Measurements from ENCODE around the gene UBN2. TPM values are rescaled to one million over a fixed set of nuclear protein-coding genes. Genes with fewer than 3 reads are reported as not detected.
A peak's percentile ranks its signal among the peaks of the same experiment; 100 is the strongest.
"Not testable (repeated sequence)": the region's sequence is repeated elsewhere in the genome, so short reads cannot be mapped to it uniquely, and the experiment has no call there.

UBN2 gene
- polyA plus RNA-seq, 1 donor: 14.2 TPM

DNA sequence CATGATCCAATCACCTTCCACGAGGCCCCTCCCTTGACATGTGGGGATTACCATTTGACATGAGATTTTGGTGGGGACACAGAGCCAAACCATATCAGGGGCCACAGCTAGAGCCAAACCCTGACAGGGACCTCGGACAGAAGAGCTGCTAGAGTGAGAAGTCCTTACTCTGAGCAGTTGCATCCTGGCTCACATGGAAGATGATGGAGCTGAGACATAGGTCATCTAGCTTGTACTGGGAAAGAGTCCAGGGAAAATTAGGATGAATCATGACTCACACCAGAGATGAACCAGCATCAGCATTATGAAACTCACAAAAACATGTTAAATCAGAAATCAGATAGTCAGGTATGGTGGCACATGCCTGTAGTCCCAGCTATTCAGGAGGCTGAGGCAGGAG lies 97.3 kb downstream of the UBN2 start:
- no peak for DNase-seq
- peaks cover 5% of the 10 kb centered on the region for H3K4me1 ChIP-seq (ENCODE audit: control insufficient read depth, insufficient read depth, low read length)
- WGBS (ENCODE audit: insufficient coverage, low lambda C conversion rate): no CpG with 5 or more reads among the region's 2 CpGs
- H3K36me3 ChIP-seq (ENCODE audit: control insufficient read depth, insufficient read depth, low read length): no peaks in the 10 kb centered on the region
- no peak overlapping the region for H3K4me3 ChIP-seq (ENCODE audit: low read length)
- no peaks in the 10 kb centered on the region for H3K27me3 ChIP-seq (ENCODE audit: control insufficient read depth, insufficient read depth, low read length)
- no peaks in the 10 kb centered on the region for H3K9me3 ChIP-seq (ENCODE audit: control insufficient read depth, low read depth, low read length)
- no peak overlapping the region for H3K27ac ChIP-seq (ENCODE audit: low read length)

- Histone ChIP-seq H3K9me3 (ENCODE audit: control insufficient read depth, low read depth, low read length) (no peaks in the 10 kb centered on the region), H3K36me3 (ENCODE audit: control insufficient read depth, insufficient read depth, low read length) (no peaks in the 10 kb centered on the region), H3K27me3 (ENCODE audit: control insufficient read depth, insufficient read depth, low read length) (no peaks in the 10 kb centered on the region), H3K4me1 (ENCODE audit: control insufficient read depth, insufficient read depth, low read length) (peaks cover 5% of the 10 kb centered on the region), H3K27ac (ENCODE audit: low read length) (no peak overlapping the region), H3K4me3 (ENCODE audit: low read length) (no peak overlapping the region)
- 86% methylated on average over 1 of the region's 2 CpGs for WGBS (ENCODE audit: insufficient coverage, low lambda C conversion rate)
- DNase-seq: no peak
Observed at GRCh38 chr7:139329119-139329518, 98.1 kb downstream of the UBN2 start.

GRCh38 chr7:139330333-139331030 lies 99.4 kb downstream of the UBN2 start:
- no CpG with 5 or more reads among the region's 3 CpGs for WGBS (ENCODE audit: insufficient coverage, low lambda C conversion rate)
- Histone ChIP-seq H3K9me3 (ENCODE audit: control insufficient read depth, low read depth, low read length) (no peaks in the 10 kb centered on the region), H3K4me3 (ENCODE audit: low read length) (no peak overlapping the region), H3K27ac (ENCODE audit: low read length) (no peak overlapping the region), H3K27me3 (ENCODE audit: control insufficient read depth, insufficient read depth, low read length) (no peaks in the 10 kb centered on the region), H3K36me3 (ENCODE audit: control insufficient read depth, insufficient read depth, low read length) (no peaks in the 10 kb centered on the region), H3K4me1 (ENCODE audit: control insufficient read depth, insufficient read depth, low read length) (peaks cover 5% of the 10 kb centered on the region)
- DNase-seq: no peak

- Histone ChIP-seq H3K9me3 (ENCODE audit: control insufficient read depth, low read depth, low read length) (no peaks in the 10 kb centered on the region), H3K27ac (ENCODE audit: low read length) (no peak overlapping the region), H3K4me3 (ENCODE audit: low read length) (no peak overlapping the region), H3K4me1 (ENCODE audit: control insufficient read depth, insufficient read depth, low read length) (peaks cover 5% of the 10 kb centered on the region), H3K27me3 (ENCODE audit: control insufficient read depth, insufficient read depth, low read length) (no peaks in the 10 kb centered on the region), H3K36me3 (ENCODE audit: control insufficient read depth, insufficient read depth, low read length) (no peaks in the 10 kb centered on the region)
- WGBS (ENCODE audit: insufficient coverage, low lambda C conversion rate): no CpG with 5 or more reads among the region's 5 CpGs
- peak in 1 of 2 donors; percentile 32 for DNase-seq
Observed at GRCh38 chr7:139332697-139333359, 101.8 kb downstream of the UBN2 start.

DNA sequence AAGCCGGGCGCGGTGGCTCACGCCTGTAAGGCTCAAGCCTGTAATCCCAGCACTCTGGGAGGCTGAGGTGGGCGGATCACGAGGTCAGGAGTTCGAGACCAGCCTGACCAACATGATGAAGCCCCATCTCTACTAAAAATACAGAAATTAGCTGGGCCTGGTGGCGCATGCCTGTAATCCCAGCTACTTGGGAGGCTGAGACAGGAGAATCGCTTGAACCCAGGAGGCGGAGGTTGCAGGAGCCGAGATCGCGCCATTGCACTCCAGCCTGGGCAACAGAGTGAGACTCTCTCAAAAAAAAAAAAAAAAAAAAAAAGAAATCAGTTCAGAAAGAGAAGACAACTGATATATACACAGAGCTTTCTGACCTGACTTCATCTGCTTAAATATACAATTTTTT lies 102.4 kb downstream of the UBN2 start:
- H3K27me3 ChIP-seq (ENCODE audit: control insufficient read depth, insufficient read depth, low read length); H3K4me3 ChIP-seq (ENCODE audit: low read length); H3K27ac ChIP-seq (ENCODE audit: low read length); H3K4me1 ChIP-seq (ENCODE audit: control insufficient read depth, insufficient read depth, low read length); H3K36me3 ChIP-seq (ENCODE audit: control insufficient read depth, insufficient read depth, low read length); DNase-seq; H3K9me3 ChIP-seq (ENCODE audit: control insufficient read depth, low read depth, low read length): not testable (repeated sequence)
- no CpG with 5 or more reads among the region's 13 CpGs for WGBS (ENCODE audit: insufficient coverage, low lambda C conversion rate)

- H3K9me3 ChIP-seq (ENCODE audit: control insufficient read depth, low read depth, low read length): no peaks in the 10 kb centered on the region
- DNase-seq: no peak
- no peak overlapping the region for H3K4me3 ChIP-seq (ENCODE audit: low read length)
- H3K4me1 ChIP-seq (ENCODE audit: control insufficient read depth, insufficient read depth, low read length): peaks cover 5% of the 10 kb centered on the region
- no peaks in the 10 kb centered on the region for H3K36me3 ChIP-seq (ENCODE audit: control insufficient read depth, insufficient read depth, low read length)
- H3K27me3 ChIP-seq (ENCODE audit: control insufficient read depth, insufficient read depth, low read length): no peaks in the 10 kb centered on the region
- no peak overlapping the region for H3K27ac ChIP-seq (ENCODE audit: low read length)
- 100% methylated on average over 1 of the region's 4 CpGs for WGBS (ENCODE audit: insufficient coverage, low lambda C conversion rate)
Observed at GRCh38 chr7:139334399-139335150, 103.5 kb downstream of the UBN2 start.

DNA sequence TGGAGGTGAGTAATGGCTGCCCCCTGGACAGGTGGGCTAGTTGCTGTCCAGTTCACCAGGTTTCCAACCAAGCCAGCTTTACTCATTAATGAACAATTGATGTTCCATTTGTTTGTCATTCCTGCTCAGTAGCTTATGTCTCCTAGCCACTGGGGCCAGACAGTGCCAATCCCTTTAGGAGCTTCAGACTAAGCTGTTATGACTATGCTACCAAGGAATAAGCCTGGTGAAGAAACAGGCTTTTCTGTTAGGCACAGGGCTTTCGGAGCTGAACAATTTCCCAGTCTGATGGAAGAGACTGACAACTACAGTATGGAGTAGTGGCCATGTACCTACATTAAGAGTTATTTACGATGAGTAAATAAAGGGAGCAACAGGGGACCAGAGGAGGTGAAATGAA lies 108.0 kb downstream of the UBN2 start:
- Histone ChIP-seq H3K27ac (ENCODE audit: low read length) (no peak overlapping the region), H3K36me3 (ENCODE audit: control insufficient read depth, insufficient read depth, low read length) (no peaks in the 10 kb centered on the region), H3K9me3 (ENCODE audit: control insufficient read depth, low read depth, low read length) (peaks cover 5% of the 10 kb centered on the region), H3K27me3 (ENCODE audit: control insufficient read depth, insufficient read depth, low read length) (no peaks in the 10 kb centered on the region), H3K4me1 (ENCODE audit: control insufficient read depth, insufficient read depth, low read length) (peaks cover 5% of the 10 kb centered on the region), H3K4me3 (ENCODE audit: low read length) (no peak overlapping the region)
- no peak for DNase-seq
- WGBS (ENCODE audit: insufficient coverage, low lambda C conversion rate): no CpG with 5 or more reads among the region's 2 CpGs

- Histone ChIP-seq H3K4me3 (ENCODE audit: low read length) (peak overlapping the region; percentile 78), H3K27ac (ENCODE audit: low read length) (peak overlapping the region; percentile 97), H3K4me1 (ENCODE audit: control insufficient read depth, insufficient read depth, low read length) (peaks cover 5% of the 10 kb centered on the region), H3K36me3 (ENCODE audit: control insufficient read depth, insufficient read depth, low read length) (no peaks in the 10 kb centered on the region), H3K9me3 (ENCODE audit: control insufficient read depth, low read depth, low read length) (peaks cover 5% of the 10 kb centered on the region), H3K27me3 (ENCODE audit: control insufficient read depth, insufficient read depth, low read length) (no peaks in the 10 kb centered on the region)
- DNase-seq: no peak
- WGBS (ENCODE audit: insufficient coverage, low lambda C conversion rate): 100% methylated on average over 3 of the region's 13 CpGs
Observed at GRCh38 chr7:139339698-139340036, 108.6 kb downstream of the UBN2 start.

GRCh38 chr7:139340037-139340807 lies 109.2 kb downstream of the UBN2 start:
- no peaks in the 10 kb centered on the region for H3K27me3 ChIP-seq (ENCODE audit: control insufficient read depth, insufficient read depth, low read length)
- DNase-seq: peak; percentile 100
- no peaks in the 10 kb centered on the region for H3K36me3 ChIP-seq (ENCODE audit: control insufficient read depth, insufficient read depth, low read length)
- peak overlapping the region; percentile 97 for H3K27ac ChIP-seq (ENCODE audit: low read length)
- WGBS (ENCODE audit: insufficient coverage, low lambda C conversion rate): 0% methylated on average over 6 of the region's 66 CpGs
- H3K4me1 ChIP-seq (ENCODE audit: control insufficient read depth, insufficient read depth, low read length): peaks cover 5% of the 10 kb centered on the region
- H3K4me3 ChIP-seq (ENCODE audit: low read length): peak overlapping the region; percentile 78
- H3K9me3 ChIP-seq (ENCODE audit: control insufficient read depth, low read depth, low read length): peaks cover 5% of the 10 kb centered on the region

GRCh38 chr7:139340808-139341057 lies 109.7 kb downstream of the UBN2 start:
- peak overlapping the region; percentile 78 for H3K4me3 ChIP-seq (ENCODE audit: low read length)
- no peaks in the 10 kb centered on the region for H3K27me3 ChIP-seq (ENCODE audit: control insufficient read depth, insufficient read depth, low read length)
- peak overlapping the region; percentile 97 for H3K27ac ChIP-seq (ENCODE audit: low read length)
- peaks cover 3% of the 10 kb centered on the region for H3K36me3 ChIP-seq (ENCODE audit: control insufficient read depth, insufficient read depth, low read length)
- H3K4me1 ChIP-seq (ENCODE audit: control insufficient read depth, insufficient read depth, low read length): peaks cover 5% of the 10 kb centered on the region
- DNase-seq: no peak
- WGBS (ENCODE audit: insufficient coverage, low lambda C conversion rate): no CpG with 5 or more reads among the region's 9 CpGs
- H3K9me3 ChIP-seq (ENCODE audit: control insufficient read depth, low read depth, low read length): peaks cover 5% of the 10 kb centered on the region

Measured in large intestine (tissue), 3 donors.